GM21529 (cell line): ENCODE results near the gene NRCAM.
A peak's percentile ranks its signal among the peaks of the same experiment; 100 is the strongest.

Experiments
- ATAC-seq: cut with Tn5 transposase; IDR thresholded peaks from one replicate; pipeline ENCODE4 v1.9.1; 2021; ENCODE audit not compliant: unreplicated experiment

Gene NRCAM

DNA sequence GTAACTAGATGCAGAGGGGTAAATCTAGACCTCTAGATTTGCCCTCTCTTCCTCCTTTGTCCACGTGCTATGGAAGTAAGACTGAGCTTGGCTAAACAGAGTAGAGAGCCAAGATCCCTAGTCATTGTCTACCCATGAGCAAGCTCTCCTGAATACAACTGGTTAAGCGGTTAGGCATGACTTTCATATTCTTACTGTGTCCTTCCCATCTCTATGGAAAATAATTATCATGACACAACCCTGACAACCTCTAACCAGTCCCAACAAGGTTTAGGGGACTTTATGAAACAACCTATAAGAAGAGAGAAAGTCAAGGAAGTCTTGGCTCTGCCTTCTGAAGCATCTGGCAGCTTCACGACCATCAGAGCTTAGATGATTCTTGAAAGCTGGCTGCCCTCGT, 318.2 kb downstream of the NRCAM start:
- ATAC-seq: no peak

DNA sequence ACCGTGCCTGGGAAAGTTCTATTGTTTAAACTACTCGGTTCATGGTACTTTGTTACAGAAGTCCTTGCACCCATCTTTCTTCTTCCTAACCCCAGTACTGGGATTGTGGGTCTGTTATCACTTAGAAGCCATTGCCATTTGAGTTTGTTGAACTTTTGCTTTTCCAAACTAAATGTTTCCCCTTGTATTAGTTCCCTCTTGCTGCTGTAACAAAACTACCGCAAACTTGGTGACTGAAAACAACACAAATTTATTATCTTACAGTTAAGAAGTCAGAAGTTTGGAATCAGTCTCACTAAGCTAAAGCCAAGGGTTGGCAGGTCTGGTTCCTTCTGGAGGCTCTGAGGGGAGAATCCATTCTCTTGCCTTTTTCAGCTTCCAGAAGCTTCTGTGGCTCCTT, 319.2 kb downstream of the NRCAM start:
- ATAC-seq: no peak

DNA sequence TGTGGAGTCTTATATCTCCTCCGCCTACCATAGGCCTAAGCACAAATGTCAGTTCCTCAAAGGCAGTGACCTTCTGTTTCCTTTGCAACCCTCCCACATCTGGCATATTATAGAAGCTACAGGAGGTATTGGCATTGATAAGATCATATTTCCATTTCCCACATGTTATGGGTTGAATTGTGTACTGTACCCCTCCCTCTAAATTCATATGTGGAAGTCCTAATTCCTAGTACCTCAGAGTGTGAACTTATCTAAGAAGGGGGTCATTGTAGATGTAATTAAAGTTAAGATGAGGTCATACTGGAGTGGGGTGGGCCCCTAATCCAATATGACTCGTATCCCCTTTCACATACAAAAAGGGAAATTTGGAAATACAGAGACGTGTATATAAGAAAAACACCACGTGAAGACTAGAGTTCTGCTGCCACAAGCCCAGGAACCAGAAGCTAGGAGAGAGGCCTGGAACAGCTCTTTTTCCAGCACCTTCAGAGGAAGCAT, 320.0 kb downstream of the NRCAM start:
- peak; percentile 18 for ATAC-seq

DNA sequence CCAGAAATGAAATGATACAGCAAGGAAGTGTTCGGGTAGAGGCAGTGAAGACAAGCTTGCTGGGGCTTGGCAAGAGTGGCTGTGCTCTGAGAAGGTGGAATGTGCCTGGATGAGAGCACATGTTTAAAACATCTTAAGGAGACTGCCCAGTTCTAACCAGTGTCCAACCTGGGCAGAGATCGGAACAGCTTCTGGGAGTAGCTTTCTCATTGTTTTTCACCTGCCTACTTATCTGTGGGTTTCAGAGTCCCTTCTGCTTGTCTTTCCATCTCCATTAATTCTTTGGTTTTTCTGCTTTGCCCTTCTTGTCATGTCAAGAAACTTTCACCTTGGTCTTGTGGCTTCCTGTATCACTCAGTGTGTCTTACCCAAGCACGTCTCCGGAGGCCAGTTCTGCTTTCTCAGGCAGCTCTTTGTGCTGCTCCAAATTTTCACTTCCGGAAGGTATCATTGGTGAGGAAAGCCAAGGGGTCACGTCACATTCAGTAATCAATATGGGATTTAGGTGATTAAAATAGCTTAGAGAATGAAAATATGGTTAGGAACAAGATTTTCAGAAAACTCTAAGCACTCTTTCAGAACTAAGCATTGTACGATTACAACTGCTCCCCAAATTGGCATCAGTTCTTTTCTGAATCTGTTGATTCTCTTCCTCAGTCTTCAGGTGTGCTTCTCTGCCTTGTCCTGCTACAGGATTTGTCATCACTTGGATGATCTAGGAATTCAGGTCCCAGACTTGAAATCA, 320.6 kb downstream of the NRCAM start:
- ATAC-seq: peak; percentile 98

DNA sequence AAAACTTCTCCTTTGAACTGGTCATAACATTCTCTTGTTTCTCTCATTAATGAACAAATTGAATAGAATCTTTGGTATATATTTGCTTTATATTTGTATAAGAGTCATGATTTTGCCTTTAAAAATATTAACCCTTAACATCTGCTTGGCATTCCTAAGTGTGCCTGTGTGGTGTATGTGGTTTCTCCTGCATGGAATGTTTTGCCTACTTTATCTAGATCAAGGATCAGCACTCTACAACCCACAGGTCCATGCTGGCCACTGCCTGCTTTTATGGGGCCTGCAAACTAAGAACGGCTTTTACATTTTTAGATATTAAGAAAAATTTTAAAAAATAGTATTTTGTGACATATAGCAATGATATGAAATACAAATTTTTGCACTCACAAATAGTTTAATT, 321.8 kb downstream of the NRCAM start:
- ATAC-seq: no peak

DNA sequence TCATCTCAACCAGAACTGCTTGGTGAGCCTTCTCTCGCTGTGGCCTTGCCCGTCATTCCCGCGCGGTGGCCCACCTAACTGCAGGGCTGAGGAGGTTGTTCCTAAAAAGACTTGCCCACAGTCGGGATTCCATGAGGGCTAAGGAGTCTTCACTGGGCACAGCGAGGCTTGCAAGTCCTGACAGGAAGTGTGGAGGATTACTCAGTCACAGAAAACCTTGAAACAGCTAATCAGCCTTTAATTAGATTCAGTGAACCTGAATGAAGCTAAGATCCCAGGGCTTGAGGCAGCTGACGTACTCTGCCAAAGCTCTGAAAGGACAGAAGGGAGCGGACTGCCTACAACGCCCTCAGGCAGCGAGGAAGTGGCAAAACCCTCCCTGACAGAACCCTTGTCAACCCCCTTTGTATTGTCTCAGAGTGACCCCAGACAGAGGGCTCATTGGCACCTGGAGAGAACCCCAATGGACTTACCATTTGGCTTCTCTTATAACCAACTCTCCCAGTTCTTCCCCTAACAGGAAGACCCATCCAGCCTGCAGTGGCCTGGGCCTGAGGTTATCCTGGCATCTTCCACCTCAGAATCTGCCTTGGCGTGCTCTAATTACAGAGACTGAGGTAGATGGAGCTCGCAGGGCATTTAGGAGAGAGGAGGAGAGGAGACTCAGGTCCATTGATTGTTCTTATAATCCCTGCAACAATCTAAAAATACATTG, 323.5 kb downstream of the NRCAM start:
- ATAC-seq: no peak

DNA sequence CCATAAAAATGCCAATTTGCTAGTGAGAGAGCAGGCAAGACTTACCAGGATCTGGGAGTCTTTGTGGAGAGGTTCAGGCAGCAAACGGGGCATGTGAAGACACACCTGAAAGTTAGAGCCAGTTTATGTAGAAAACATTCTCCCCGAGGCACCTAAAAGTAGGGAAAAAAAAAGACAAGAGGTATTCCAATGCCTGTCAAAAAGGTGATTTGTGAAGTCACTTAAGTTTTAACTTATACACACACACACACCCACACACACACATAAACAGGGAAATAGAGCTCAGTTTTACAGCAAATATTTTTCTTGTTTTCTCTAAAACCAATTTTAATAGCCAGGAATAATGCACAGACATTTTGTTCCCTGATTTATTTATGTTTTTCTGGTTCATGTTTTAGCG, 326.0 kb downstream of the NRCAM start, which contains the start of gene LAMB4:
LAMB4 (minus strand) TSS at position 101 of the 400 bp plus-strand sequence. CDS start 7,197 bp downstream, outside the sequence.
- no peak for ATAC-seq

DNA sequence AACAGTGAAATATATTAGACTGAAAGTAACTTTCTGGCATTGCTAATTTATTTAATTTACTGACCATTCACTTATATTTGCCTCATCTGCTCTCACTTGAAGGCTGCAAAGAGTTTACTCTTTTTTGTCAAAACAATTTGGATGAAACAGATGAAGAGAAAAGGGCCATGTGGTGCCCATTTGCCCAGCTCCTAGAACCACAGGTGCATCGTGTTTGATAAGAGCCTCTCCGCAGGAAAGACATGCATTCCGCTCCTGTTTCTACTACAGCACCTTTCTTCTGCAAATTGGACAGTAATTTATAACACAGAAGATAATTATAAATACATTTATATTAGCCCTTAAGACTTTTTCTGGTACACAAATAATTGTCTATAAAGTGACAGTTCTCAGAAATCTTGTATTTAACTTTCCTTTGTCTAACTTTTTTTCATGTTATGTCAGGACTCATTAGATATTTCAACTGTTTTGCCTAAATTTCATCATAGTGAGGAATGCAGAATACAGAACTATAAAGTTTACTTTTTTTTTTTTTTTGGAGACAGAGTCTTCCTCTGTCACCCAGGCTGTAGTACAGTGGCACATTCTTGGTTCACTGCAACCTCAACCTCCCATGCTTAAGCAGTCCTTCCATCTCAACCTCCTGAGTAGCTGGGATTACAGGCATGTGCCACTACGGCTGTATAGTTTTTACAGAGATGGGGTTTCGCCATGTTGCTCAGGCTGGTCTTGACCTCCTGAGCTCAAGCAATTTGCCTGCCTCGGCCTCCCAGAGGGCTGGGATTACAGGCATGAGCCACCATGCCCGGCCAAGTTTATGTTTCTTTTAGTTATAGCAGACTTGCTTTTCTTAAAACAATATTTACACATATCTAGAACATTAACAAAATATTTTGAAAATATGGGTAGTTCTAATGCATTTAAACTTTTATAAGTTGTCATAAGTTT, 326.9 kb downstream of the NRCAM start:
- no peak for ATAC-seq

DNA sequence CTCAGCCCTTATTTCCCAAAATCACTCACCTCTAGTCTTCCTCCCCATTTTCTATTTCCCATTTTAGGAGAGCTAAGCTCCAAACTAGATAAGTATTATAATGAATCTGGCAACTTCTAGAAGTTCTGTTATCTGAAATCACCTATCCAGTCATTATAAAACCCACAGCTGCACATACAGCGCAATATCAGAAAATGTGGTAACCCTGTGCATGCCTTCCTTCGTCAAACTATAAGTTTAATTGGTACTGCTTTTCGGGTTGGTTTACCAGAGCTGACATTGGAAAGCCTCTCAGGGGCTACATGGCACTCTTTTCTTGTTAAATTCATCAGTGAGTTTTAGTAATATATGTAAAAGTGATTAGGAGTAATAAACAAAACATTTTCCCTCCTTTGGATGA, 327.7 kb downstream of the NRCAM start:
- ATAC-seq: no peak

DNA sequence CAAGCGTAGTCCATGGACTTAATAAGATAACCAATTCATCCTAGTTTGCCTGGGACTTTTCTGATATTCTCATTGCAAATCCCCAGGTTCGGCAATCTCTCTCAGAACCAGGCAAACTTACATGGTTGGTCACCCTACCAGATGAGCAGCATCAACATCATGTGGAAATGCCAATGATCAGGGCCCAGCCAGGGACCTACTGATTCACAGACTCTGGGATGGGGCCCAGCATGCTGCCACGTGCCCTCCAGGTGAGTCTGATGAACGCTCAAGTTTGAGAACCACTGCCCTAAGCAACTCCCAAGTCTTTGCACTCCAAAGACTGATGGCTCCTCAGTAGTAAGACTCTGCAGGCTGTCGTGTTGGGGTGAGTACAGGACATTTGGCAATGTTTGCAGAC, 328.8 kb downstream of the NRCAM start:
- ATAC-seq: no peak

DNA sequence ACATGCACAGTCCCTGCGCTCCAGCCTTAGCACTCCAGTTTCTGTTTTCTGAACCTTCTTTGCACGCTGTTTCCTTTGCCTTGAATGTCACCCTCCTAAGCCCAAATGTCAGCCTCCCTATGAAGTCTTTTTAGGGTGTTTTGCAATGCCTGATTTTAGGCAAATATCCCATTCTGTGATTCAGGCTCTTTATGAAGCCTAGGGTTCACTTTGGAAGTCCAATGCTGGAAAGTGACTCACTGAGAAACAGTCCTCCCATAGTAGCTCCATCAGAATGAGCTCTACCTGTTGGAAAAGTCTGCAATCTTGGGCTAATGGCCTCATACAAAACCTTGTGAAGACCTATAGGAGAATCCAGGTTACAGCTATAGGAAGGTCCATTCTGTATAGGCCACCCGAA, 331.4 kb downstream of the NRCAM start:
- ATAC-seq: no peak

DNA sequence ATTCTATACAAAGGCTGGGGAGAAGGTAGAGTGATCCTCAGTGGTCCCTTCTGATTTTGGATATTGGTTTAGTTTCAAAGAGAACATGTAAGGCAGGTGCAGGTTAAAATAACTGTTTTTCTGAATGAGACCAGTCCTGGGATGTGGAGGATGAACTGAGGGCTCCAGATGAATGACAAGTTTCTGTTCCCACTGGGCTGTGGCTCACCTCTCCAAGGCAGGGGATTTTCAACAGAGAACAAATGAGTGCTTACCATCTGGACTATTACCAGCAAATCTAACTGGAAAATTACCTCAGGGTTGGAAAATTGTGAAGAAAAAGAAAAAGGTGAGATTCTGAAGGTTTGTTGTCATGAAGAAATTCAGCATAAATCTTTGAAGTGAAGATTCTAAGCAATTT, 334.1 kb downstream of the NRCAM start:
- ATAC-seq: peak; percentile 52

DNA sequence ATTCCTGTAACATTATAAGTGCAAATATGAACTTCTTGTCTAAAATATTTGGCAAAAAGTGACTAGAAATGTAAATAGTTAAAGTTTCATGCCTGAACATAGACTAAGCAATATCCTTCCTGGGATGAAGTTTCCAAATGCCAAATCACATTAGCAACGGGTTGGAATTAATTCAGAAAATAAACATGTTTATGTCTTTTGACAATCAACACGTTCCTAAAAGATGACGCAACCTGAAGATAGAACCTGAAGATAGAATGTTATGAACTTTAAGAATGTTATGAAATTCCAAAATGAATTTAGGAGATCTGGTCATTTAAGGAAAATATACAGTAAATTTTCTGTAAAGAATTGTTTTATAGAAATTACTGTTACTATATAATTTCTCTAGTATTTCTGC, 335.3 kb downstream of the NRCAM start:
- ATAC-seq: no peak

DNA sequence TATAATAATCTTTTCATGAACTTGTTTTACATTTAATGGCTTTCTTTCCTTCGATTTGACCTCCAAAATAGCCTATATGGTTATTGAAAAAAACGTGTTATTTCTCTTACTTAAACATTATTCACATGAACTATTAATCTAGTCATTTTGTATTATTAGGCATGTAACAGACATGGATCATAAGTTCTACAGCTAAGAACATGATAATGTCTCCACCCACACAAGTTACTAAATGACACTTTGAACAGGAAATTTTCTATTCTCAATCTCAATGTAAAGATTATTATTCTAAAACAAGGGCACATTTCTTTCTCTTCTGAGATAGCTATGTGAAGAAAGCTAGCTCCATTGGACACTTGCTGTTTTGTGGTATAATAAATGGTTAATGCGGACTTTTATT, 336.0 kb downstream of the NRCAM start:
- ATAC-seq: no peak

DNA sequence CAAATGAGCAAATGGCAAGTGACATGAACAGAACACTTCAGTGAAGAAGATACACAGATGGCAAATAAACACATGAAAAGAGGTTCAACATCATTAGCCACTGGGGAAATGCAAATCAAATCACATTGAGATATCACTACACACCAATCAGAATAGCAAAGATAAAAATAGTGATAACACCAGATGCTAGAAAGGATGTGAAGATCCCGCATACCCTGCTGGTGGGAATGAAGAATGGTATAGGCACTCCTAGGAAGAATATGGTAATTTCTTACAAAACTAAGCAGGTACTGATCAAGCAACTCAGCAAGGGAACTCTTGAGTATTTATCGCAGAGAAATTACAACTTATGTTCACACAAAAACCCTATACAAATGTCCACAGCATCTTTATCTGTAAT, 337.3 kb downstream of the NRCAM start:
- no peak for ATAC-seq

DNA sequence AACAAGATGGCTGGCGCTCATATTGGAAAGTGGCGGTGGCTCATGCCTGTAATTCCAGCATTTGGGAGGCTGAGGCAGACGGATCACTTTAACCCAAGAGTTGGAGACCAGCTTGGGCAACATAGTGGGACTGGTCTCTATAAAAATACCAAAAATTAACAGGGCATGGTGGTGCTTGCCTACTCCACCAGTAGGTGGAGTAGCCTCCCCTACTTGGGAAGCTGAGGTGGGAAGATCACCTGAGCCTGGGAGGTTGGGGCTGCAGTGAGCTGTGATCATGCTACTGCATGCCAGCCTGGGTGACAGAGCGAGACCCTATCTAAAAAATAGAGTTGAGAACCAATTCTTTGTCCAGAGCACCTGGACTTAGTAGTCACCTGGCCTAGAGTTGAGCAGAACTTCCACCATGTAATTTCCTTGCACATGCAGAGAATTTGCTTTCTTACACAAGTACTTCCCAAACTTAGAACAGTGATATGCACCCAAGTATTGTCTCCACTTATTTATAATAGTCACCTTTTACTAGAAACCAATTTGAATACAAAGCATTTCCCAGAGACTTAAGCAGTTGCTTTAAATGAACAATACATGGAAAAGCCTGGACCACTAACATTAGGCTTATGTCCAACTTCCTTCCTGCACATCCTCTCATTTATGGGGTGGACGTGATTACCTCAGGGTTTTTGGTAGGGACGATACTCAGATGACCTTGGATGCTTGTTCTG, 342.0 kb downstream of the NRCAM start:
- ATAC-seq: peak; percentile 86

DNA sequence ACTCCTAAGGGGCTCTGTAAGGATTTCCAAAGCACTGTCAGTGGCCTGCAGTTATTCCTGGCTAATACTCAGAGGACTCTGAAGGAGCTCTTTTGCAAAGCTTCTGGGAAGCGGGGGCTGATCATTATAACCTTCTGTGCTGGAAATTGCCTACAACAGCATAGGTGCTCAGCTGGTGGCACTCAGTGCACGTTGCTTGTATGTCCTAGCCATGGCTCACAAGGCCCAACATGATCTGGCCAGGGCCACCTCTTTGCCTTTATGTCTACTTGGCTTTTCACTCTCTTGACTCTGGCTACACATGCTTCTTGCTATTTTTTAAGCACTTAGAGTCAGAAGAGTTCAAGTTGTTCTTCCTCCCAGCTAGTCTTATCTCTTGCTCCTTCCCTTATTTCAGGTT, 343.6 kb downstream of the NRCAM start:
- no peak for ATAC-seq

DNA sequence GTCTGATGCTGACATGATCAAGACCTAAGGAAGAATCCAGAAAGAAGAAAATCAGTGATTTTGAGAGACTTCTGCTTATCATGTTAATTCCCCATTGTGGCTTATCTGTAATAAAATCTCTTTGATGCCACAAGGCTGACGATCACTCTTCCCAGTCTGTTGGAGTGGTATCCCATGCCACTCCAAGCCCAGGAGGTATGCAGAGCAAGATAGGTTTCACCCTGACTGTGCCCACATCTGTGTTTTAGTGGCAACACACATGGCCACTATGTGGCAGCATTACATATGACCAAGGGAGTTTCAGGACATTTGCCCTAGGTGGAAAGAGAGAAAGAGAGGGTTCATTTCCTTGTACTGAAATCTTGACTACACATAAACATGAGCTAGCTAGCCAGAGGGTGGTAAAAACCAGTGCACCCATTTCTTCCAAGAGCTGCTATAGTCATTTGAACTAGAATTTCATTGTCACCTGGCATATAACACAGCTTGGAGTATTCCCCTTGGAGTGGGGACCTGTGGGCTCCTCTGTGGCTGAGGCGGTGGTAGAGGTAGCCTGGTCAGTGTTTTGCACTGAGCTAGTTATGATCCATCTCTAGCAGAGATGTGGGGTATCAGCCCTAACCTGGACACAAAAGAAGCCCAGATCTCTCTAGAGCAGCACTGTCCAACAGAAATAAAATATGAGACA, 346.9 kb downstream of the NRCAM start:
- peak; percentile 69 for ATAC-seq

DNA sequence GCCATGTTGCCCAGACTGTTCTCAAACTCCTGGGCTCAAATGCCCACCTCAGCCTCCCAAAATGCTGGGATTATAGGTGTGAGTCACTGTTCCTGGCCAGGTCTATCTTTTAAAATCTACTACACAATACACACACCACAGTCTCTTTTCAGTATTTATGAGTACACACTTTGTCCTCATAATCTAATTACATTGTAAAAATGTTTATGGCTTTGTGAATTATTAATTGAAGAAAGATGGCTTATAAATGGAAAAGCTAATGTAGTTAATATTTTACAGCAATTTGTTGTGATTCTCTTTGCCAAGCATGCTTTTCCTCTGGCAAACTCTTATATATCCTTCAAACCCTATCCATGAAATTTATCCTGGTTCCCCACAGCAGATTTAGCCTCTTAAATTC, 348.1 kb downstream of the NRCAM start:
- ATAC-seq: no peak

DNA sequence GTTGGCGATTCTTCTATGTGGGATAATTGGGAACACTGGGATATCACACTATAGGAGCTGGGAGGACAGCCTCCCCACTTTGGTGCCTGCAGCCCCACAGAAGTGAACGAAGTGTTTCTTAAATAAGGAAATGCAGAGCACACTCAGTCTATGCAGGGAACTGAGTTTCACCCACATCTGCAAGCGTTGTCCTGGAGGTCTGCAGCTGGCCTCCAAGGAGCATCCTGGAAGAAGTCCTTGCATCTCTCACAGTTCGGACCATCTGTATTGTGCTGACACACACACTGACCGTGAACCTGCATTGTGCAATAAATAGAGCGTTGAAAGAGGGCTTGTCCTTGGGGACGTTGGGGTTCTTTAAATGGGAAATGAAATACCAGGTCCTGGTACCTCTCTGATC, 351.9 kb downstream of the NRCAM start:
- ATAC-seq: no peak
